Ishikawa (cell line): ENCODE results near the gene DOCK6.

Experiments
- EGR1 ChIP-seq: IDR thresholded peaks from 2 replicates; pipeline ENCODE4 v1.6.1; 2012
- RAD21 ChIP-seq: IDR thresholded peaks from 2 replicates; pipeline ENCODE4 v1.6.1; 2012; ENCODE audit warnings: low read depth
- TF ChIP-seq, protein P1 (sequence below): IDR thresholded peaks from 2 replicates; pipeline ENCODE4 v1.6.1; 2012

DNA sequence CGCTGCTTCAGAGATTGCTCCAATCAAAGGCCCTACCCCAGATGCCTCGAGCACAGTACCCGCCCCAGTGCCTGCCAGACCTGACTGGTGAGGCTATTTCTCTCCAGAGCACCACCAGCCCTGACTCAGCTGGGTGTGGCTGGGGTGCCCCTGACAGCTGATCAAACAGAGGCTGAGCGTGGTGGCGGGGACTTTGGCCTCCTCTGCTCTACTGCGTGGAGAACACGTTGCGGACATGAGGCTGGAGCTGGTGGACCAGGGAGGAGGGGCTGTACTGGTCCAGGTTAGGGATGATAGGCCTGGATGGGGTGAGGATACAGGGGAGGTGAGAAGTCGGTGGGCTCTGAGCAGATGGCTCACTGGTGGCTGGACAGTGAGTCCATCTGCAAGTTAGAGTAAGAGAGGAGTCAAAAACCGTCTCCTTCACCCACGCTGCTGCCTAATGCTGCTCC is 3.5 kb upstream of the DOCK6 start:
- TF ChIP-seq RAD21 = no peak
- no peak for TF ChIP-seq EGR1
- TF ChIP-seq, protein P1, sequence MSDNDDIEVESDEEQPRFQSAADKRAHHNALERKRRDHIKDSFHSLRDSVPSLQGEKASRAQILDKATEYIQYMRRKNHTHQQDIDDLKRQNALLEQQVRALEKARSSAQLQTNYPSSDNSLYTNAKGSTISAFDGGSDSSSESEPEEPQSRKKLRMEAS = no peak
